Activated CD4-positive, alpha-beta T cell treated with anti-CD3 and anti-CD28 coated beads, Interleukin-2, Interleukin-4, amounts not matched to agents 100 ng/mL and 50 ng/mL, durations not matched to agents 16 hours and 8 hours (primary cell): ENCODE results near the gene ARID3C.
A peak's percentile ranks its signal among the peaks of the same experiment; 100 is the strongest.
"Not testable (repeated sequence)": the region's sequence is repeated elsewhere in the genome, so short reads cannot be mapped to it uniquely, and the experiment has no call there.

ENCODE experiments used
- DNase-seq: peaks from one replicate; pipeline ENCODE4 v3.0.0-alpha.2; 2020; ENCODE audit warnings: low spot score

ARID3C gene

DNA sequence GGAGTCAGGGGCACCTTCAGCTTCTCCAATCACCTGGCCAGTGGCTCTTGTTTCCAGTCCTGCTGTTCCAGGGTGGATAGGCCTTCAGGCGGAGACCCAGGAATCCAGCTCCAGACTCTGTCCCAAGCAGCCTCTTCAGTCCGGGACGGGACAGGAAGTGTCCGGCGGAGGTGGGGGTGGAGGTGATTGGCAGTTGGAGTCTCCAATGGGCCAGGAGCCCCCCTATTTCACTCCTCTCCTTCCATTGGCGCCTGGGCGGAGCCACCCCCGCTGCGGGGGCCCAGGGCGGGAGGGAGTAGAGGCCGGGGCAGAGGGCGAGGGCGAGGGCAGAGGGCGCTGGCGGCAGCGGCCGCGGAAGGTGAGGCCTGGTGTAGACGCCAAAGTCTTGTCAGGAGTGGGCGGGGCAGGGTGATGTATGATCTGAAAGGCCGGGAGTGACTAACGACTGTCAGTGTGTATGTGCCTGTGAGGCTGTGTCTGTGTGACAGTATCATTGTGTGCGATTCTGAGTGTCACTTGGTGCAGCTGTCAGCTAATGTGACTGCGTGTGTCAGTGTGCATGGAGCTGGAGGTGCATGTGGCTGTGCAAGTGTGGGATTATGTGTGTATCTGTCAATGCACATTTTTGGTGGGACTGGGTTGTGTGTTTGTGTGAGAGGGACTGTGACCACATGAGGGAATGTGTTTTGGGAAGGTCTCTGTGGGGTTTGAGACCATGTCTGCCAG, 23.2 kb upstream of the ARID3C start, which contains the start of gene IL11RA:
Gene IL11RA, plus strand, starts transcription at position 310 of the 726 bp plus-strand sequence. CDS start 3,033 bp downstream, outside the sequence.
- peak; percentile 43 for DNase-seq

DNA sequence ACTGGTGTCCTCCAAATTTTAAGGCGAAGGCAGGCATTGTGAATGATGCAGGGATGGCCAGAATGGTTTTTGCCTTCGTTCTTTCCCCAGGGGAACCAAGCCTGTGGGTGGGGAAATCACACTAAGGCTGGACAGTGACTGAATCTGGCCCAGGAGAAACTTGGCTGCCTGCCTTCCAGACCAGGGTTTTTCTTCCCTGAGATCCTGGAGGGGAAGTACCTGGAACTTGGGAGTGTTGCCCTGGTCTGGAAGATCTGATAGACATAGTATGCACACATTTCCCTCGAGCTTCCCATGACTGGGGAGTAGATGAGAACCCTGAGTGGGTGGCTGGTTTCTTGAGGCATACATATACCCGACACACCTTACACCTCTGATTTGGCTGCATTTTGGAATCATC, 22.5 kb upstream of the ARID3C start:
- DNase-seq, result no peak

DNA sequence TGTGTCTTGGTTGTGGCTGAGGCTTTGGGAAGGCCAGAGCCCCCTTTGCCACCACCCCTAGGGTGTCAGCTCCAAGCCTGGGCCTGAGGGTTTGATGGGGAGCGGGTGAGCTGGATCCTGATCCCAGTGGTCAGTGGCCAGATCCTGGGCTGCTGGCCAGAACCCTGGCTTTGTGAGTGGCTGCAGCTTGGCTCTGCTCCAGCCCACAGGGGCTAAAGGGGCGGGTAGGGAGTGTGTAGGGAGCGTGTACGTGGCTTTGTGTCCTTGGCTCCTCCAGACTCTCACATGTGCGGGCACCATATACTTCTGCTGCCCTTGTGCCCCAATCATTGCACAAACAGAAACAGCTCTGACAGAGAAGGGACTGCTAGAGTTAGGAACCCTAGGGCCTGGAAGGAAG, 21.9 kb upstream of the ARID3C start:
- no peak for DNase-seq

DNA sequence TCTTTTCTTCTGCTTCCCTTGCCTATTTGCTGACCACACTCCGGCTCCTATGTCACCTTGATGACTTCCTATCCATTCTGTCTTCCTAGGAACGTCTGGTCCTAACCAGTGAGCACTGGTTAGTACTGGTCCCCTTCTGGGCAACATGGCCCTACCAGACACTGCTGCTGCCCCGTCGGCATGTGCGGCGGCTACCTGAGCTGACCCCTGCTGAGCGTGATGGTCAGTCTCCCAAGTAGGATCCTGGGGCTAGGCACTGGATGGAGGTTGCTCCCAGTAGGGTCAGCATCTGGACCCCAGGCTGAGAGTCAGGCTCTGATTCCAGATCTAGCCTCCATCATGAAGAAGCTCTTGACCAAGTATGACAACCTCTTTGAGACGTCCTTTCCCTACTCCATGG, 19.8 kb upstream of the ARID3C start:
- no peak for DNase-seq

DNA sequence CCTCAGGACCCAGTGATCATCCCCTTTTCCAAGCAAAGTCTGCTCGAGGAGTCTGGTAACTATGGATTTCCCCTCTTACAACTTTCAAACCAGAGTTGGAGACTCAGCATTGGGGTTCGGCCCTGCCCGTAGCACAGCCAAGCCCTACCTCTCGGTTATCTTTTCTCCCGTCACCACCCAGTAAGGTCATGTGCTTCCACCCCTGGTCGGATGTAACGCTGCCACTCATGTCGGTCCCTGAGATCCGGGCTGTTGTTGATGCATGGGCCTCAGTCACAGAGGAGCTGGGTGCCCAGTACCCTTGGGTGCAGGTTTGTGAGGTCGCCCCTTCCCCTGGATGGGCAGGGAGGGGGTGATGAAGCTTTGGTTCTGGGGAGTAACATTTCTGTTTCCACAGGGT, 18.8 kb upstream of the ARID3C start:
- DNase-seq, result no peak

DNA sequence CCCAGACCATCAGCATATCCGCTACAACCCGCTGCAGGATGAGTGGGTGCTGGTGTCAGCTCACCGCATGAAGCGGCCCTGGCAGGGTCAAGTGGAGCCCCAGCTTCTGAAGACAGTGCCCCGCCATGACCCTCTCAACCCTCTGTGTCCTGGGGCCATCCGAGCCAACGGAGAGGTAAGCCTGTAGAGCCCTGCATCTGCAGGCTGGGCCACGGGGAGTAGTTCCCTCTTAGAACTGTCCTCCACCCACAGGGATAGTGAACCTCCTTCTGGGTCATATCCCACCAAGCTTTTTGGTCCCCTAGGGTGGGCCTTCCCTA, 18.2 kb upstream of the ARID3C start:
- no peak for DNase-seq

DNA sequence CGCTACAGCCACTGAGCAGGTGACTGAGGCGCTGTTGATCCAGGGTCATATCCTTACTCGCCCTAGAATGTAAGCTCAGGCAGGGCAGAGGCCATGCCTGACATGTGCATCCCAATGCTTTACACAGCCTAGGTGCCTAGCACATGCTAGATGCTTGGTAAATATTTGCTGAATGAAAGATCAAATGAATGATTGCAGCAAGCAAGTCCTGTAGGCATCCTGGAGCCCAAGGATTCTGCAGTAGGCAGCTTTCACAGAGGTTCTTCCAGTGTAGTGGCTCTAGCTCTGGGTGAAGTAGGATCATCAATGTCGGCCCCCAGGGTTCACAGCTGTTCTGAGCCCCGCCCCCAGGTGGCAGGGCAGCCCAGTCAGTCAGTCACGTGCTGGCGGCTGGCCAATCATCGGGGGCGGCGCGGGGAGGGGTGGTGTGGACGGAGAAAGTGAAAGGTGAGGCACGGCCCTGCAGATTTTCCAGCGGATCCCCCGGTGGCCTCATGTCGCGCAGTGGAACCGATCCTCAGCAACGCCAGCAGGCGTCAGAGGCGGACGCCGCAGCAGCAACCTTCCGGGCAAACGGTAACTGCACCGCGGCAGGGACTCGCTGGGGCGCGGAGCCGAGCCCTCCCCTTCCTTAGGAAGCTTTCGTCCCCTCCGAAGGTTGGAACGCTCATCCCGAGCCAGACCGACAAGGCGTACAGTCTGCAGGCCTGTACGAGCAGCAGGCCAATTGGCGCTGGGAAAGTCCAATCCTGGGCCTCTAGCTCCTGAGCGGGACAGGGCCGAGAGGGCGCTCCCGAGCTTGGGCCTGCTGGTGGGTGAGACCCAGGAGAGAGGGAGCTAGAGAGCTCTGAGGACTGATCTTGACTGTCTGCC, 17.6 kb upstream of the ARID3C start, which contains the start of gene GALT:
Gene GALT, plus strand, starts transcription at position 465 of the 873 bp plus-strand sequence. Its CDS starts 30 bp downstream, at position 495.
- DNase-seq, result peak; percentile 96

DNA sequence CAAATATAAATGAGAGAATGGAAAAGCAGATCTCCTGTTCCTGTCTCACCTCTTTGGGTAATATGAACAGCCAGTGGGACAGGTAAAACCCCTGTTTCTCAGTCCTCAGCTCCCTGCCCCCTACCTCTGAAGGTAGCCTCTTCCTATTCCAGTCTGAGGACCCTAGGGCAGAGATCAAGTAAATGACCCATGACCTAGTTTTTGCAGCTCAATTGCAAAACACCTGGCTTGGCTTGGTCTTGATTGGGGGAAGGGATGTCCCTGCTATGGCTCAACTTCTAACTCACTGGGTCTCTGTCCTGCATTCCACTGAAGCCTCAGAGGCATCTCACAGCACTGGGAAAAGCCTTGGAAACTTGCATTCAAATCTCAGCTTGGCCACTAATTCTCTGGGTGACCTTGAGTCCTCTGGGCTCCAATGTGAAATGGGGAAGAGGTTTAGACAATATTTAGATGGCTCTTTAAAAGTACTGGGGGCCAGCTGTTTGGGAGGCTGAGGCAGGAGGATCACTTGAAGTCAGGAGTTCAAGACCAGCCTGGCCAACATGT, 16.0 kb upstream of the ARID3C start:
- no peak for DNase-seq

DNA sequence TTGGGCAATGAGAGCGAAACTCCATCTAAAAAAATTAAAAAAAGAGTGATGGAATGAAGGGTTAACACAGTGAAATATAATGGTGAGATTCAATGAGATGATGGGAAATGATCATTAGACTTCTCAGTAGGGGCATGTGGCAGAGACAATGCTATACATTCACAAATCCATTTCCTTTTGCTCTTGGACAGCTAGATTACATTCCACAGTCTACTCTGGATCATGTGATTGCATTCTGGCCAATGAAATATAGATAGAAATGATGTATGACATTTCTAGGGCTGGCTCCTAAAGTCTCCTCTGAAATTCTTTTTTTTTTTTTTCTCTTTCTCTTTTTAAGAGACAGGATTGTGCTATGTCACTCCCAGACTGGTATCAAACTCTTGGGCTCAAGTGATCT, 13.8 kb upstream of the ARID3C start:
- DNase-seq, result no peak

DNA sequence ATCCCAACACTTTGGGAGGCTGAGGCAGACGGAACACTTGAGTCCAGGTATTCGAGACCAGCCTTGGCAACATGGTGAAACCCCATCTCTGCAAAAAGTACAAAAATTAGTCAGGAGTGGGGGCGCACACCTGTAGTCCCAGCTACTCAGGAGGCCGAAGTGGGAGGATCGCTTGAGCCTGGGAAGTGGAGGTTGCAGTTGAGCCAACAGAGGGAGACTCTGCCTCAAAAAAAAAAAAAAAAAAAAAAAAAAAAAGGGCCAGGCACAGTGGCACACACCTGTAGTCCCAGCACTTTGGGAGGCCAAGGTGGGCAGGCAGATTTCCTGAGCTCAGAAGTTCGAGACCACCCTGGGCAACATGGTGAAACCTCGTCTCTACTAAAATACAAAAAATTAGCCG, 10.5 kb upstream of the ARID3C start:
- DNase-seq, result not testable (repeated sequence)

DNA sequence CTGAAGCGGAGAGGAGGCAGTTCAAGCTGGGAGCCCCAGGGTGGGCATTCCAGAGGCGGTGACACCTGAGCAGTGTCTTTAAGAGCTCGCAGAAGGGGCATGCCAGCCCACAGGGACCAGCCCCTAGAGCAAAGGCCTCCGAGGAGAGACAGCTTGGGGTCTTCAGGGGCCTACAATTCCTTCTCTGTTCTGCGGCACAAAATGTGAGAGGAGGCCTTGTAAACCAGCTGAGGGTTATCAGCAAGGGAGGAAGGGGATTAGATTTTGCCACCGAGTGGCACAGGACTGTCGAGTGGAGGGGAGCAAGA, 9.2 kb upstream of the ARID3C start:
- no peak for DNase-seq

DNA sequence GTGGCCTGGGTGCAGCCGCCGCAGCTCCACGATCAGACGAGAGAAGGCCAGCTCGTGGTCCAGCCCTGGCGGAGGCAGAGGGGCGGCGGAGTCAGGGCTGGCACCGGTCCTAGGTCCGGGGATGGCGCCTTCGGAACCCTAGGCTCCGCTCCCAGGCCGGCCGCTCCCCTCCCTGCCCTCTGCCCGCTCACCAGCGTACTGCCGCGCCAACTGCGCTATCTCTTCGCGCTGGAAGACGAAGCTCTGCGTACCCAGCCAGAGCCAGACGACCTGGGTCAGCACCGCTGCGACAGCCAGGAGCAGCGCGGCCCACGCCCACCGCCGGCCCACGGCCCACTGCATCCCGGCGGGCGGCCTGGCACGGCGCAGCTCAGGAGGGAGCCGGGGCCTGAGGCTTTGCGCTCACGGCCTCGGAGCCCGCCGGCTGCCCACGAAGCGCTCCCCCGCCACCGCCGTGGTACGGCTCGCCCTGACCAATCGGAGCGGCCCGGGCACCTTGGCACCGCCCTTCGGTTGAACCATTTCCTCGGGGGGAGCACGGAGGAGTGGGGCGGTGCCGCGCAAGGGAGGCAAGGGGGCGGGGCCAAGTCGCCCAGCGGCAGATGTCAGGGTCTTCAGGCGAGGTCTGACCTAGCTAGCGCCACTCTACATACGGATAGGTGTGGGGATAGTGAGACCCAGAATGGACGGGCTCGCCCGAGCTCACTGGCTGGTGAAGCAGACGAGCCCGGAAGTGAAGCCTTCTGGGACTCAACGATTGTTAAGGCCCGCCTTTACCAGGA, 8.7 kb upstream of the ARID3C start, which contains the start of gene SIGMAR1:
Gene SIGMAR1, minus strand, starts transcription at position 432 of the 782 bp plus-strand sequence. Its CDS starts 90 bp downstream, at position 342.
- peak; percentile 96 for DNase-seq

DNA sequence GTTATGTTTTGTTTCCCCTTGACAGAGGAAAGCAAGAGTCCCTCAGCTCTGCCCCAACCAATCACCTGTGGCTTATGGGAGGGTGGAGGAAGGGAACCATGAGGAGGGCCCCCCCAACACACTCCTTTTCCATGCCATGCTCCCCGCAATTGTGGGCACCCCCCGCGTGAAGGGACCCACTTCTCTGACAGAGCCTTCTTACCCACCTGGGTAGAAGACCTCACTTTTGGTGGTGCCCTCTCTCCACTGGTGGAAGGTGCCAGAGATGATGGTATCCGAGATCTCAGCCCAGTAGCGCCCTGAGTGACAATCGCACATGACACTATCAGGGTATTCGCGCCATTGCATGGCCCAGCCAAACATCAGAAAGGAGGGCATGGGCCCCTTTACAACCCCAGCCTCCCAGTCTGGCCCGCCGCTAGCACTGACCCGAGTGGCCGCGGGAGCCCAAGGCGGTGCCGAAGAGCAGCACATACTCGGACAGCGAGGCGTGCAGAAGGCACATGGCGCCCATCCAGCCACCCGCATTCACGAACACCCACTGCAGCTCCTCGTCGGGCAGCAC, 8.0 kb upstream of the ARID3C start:
- peak; percentile 32 for DNase-seq

DNA sequence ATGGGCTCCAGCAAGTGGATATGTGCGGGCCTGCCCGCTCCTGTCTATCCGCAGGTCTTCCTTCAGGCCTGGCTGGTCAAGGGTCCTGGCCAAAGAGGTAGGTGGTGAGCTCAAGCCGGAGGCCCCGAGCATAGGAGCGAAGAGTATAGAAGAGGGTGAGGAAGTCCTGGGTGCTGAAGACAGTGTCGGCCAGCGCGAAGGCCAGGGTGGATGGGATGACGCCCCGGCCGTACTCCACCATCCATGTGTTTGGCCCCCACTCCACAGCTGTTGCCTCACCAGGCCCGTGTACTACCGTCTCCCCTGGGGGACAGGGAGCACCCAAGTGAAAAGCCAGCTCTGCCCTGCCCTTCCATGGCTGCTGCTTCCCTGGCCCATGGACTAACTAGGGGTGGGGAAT, 6.7 kb upstream of the ARID3C start:
- no peak for DNase-seq

DNA sequence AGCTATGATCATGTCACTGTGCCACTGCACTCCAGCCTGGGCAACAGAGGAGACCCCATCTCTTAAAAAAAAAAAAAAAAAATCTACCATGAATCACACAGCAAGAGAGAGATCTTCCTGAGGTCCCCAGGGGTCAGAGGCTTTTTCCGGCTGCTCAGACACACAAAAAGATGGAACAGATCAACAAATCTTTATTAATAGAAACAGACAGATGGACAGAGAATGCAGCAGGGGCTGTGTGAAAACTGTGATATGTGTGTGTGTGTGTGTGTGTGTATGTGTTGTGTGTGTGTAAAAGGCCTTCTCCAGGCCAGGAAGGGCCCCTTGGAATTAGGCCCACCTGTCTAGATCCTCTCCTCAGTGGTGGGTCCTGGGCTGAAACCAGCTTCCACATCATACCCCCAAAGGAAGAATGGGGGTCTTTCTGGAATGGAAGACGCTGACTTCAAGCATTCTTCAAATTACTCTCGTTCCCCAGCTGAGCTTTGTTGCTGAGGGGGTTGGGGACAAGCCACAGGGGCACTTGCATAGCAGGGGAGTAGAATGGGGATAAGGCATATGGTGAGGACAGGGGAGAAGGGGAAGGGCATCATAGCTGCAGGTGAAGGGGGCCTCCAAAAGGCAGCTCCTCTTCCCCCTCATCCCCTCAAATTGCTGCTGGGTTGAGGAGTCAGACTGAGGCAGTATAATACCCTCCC, 5.8 kb upstream of the ARID3C start:
- DNase-seq, result no peak

DNA sequence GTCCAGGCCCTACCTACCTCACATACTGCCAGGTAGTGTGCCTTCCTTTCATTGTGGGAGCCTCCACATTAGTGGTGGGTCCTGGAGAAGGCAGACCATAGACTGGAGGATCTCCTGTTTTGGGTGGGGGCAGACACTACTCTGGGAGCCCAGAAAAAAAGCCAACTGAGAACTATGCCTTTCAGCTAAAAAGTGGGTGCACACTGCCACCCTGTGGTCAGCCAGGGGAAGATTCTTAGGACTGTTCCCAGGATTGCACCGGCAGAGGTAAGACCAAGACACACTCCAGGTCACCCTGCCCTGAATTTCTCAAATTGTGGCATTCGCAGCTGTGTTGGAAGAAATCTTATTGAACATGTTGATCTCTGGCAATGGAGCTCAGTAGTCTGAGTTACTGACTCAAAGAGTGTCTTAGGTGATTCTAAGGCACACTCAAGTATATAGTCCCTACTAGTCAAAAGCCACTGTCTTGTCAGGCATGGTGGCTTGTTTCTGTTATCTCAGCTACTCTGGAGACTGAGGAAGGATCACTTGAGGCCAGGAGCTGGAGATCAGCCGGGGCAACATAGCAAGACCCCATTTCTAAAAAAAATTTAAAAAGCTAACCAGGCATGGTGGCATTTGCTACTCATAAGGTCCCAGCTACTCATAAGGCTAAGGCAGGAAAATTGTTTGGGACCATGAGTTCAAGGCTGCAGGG, 5.1 kb upstream of the ARID3C start:
- DNase-seq, result peak; percentile 78

DNA sequence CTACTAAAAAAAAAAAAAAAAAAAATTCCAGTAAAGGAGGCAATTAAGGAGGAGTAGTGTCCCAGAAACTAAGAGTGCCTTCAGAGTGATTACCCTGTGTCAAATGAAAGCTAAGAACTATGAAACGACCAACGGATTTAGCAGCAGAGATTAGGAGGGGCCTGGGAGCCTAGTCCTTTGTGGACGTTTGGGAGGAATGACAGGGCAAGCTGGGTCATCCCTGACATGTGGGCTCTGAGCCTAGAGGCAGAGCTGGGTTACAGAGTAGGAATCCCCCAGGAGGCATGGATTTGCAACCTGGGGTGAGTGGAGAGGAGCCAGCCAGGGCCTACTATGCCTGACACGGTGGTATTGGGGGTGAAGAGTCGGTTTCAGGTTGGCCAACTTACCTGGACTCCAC, 4.3 kb upstream of the ARID3C start:
- DNase-seq, result no peak

DNA sequence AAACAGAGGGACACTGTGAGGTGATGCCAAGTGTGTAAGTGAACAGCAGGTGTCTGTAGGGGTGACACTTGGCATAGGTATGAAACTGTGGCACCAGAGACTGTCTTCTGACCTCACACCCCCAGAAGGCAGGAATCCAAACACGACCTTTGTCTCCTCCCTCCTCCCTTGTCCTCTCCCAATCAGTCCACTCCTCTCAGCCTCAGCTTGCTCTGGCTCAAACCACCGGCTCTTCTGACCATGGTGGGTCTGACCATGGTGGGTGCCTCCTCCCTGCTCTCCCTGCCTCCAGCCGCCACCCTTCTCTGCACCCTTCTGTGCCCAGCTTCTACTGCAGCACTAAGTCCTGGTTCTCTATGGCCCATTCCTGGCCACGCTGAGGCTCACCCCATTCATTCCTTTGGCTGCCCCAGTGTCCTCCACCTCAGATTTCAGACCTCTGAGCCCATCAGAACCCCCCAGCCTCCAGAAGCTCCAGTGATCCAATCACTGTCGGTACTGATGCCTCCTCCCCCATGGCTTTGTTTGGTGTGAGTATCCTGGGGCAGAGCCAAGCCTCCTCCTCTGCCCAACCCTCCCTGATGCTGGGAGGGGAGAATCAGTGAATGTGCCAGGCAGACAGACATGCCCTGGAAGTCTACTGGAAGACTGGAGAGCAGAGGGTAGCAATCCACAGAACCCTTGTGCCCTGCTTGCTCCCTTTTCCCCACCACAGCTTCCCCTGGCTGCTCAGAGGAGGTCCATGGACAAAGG, 1.7 kb upstream of the ARID3C start:
- no peak for DNase-seq

DNA sequence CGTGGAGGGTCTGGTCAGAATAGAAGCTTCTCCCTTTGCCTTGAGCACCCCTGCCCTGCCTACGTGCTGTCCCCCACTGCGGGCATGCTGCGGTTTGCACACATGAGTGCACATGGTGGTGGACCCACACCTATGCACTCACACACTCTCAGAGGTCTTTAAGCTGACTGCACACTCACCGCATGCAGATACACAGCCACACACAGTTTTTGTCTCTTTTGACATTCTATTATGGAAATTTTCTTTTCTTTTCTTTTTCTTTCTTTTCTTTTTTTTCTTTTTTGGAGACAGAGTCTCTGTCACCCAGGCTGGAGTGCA, 584 bp upstream of the ARID3C start:
- no peak for DNase-seq
